Measurements from ENCODE around the gene GGTA1.

GRCh38 chr9:121454972-121455371 lies 44.7 kb downstream of the GGTA1 start:
- TF ChIP-seq EZH2 (IDR thresholded peaks at IDR 0.05; ENCODE audit: low read length): no peak
- no peak for TF ChIP-seq CTCF (optimal IDR thresholded peaks at IDR 0.05 in 1 of 3, IDR thresholded peaks at IDR 0.05 in 1 of 3, conservative IDR thresholded peaks at IDR 0.05 in 1 of 3; ENCODE audit: extremely low read depth in 1 of 3, insufficient read depth in 2 of 3, low read length in 3 of 3)
